DOHH2 (cell line): ENCODE measurements around the gene CAPG.

ENCODE experiments used
- H3F3A ChIP-seq: fragments of 200-600 bp; sonication (generic), shearing (Covaris generic); 2 replicates; pipeline ENCODE4 v1.6.0; 2016; ENCODE audit warnings: antibody characterized with exemption, mild to moderate bottlenecking; ENCODE audit not compliant: control insufficient read depth, insufficient read depth
- H3K27ac ChIP-seq: fragments of 200-600 bp; sonication (generic); 2 replicates; pipeline ENCODE4 v1.5.1; 2014; ENCODE audit warnings: low read depth, mild to moderate bottlenecking, low read length, moderate library complexity
- H3K27me3 ChIP-seq: fragments of 200-600 bp; sonication (generic); 2 replicates; pipeline ENCODE4 v1.6.1; 2014; ENCODE audit warnings: mild to moderate bottlenecking, low read length, mixed read lengths; ENCODE audit not compliant: control insufficient read depth
- H3K36me3 ChIP-seq: fragments of 200-600 bp; sonication (generic); 2 replicates; pipeline ENCODE4 v1.6.1; 2014; ENCODE audit warnings: mild to moderate bottlenecking, low read length, moderate library complexity, mixed read lengths; ENCODE audit not compliant: control insufficient read depth
- H3K4me1 ChIP-seq: fragments of 200-600 bp; sonication (generic); 2 replicates; pipeline ENCODE4 v1.6.1; 2014; ENCODE audit warnings: mild to moderate bottlenecking, low read length, mixed read lengths; ENCODE audit not compliant: control insufficient read depth
- H3K4me2 ChIP-seq: fragments of 200-600 bp; sonication (generic); 2 replicates; pipeline ENCODE4 v1.6.0; 2014; ENCODE audit warnings: mild to moderate bottlenecking, low read length, moderate library complexity
- H3K4me3 ChIP-seq: fragments of 200-600 bp; sonication (generic); 2 replicates; pipeline ENCODE4 v1.5.1; 2014; ENCODE audit warnings: mild to moderate bottlenecking, low read length, mixed read lengths
- H3K79me2 ChIP-seq: fragments of 200-600 bp; sonication (generic); 2 replicates; pipeline ENCODE4 v1.6.1; 2014; ENCODE audit warnings: mild to moderate bottlenecking, low read length, mixed read lengths; ENCODE audit not compliant: control insufficient read depth
- H3K9me2 ChIP-seq: fragments of 200-600 bp; sonication (generic); replicated peaks from 2 replicates; pipeline ENCODE4 v1.6.1; 2014; ENCODE audit warnings: mild to moderate bottlenecking, low read length, mixed read lengths; ENCODE audit not compliant: control insufficient read depth
- H3K9me3 ChIP-seq: fragments of 200-600 bp; sonication (generic); 2 replicates; pipeline ENCODE4 v1.6.1; 2014; ENCODE audit warnings: antibody characterized with exemption, low read length, mixed read lengths; ENCODE audit not compliant: control insufficient read depth, insufficient read depth
- H4K20me1 ChIP-seq: fragments of 200-600 bp; sonication (generic); 2 replicates; pipeline ENCODE4 v1.6.0; 2014; ENCODE audit warnings: low read depth, mild to moderate bottlenecking, antibody characterized with exemption, low read length, moderate library complexity; ENCODE audit not compliant: control insufficient read depth, insufficient read depth
- EZH2phosphoT487 ChIP-seq: fragments of 200-600 bp; sonication (generic); IDR thresholded peaks from 2 replicates; pipeline ENCODE4 v1.6.1; 2017; ENCODE audit warnings: borderline replicate concordance, mild to moderate bottlenecking, antibody characterized with exemption, low read length, moderate library complexity, mixed read lengths
- TF ChIP-seq, protein P1 (sequence below): fragments of 200-600 bp; sonication (generic); IDR thresholded peaks from one replicate; pipeline ENCODE4 v1.5.1; 2014; ENCODE audit warnings: antibody characterized with exemption, mild to moderate bottlenecking, low read depth, low read length; ENCODE audit not compliant: poor library complexity, severe bottlenecking

The CAPG gene

DNA sequence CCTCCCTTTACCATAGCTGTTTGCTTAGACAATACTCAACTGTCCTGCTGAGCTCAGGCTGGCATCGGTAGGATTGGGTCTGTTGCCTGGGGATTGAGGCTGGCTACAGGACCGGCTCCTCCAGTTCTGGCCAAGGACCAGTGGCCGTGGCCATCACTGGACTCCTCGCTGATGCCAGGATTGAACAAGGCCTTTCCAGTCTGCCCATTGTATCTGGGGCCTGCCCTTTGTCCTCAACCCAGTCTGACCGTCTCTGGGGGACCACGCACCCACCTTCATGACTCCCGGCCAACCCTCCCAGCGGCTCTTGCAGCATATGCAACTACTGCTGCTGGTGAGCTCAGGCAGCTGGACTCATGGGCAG is 37.0 kb upstream of the CAPG start:
- Histone ChIP-seq H3K27ac (no peak overlapping the region), H4K20me1 (no peaks in the 10 kb centered on the region), H3K36me3 (no peaks in the 10 kb centered on the region)

DNA sequence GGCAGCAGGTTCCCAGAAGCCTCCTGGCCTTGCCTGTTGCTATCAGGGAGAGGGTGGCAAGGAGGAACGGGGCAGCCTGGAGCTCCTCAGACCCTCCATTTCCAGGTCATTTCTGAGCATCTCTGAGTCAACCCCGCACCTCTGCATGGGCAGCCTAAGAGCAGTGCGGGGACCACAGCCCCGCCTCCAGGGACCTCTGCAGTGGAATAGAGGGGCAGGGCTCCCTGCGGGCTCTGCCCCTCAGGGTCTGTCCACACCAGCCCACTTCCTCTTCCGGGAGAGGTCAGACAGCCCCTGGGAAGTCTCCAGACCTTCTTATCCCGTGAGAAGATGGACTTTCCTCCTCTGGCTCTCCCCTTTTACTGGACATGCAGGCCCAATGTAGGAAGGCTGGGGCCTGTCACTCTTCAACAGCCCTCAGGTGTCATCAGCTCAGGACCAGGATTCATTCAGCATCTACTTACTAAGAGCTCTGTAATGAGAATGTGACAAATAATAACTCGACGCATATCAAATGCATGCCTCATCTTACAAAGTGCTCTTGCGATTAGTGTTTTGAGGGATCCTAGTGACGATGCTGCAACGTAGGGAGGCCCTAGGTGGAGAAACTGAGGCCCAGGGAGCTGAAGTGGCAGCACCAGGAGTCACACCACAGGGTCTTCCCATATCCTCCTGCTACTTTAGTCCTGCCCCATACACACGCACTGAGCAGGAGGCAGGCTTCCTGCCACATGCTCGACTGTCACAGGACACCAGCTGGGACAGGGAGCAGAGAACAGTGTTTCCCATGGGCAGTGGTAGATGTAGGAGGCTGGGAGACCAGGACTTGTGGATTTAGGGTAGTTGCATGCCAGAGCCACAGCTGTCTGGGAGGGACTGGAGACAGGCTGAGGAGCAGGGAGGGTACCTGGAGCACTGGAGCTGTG is 36.4 kb upstream of the CAPG start:
- H3K27ac ChIP-seq: no peak overlapping the region
- no peaks in the 10 kb centered on the region for H3K9me2 ChIP-seq
- H3K4me1 ChIP-seq: no peaks in the 10 kb centered on the region
- H3K9me3 ChIP-seq: no peaks in the 10 kb centered on the region
- no peaks in the 10 kb centered on the region for H3F3A ChIP-seq
- H3K79me2 ChIP-seq: no peaks in the 10 kb centered on the region
- H3K36me3 ChIP-seq: no peaks in the 10 kb centered on the region
- no peak overlapping the region for H3K4me3 ChIP-seq
- no peak for TF ChIP-seq EZH2phosphoT487
- TF ChIP-seq, protein P1, sequence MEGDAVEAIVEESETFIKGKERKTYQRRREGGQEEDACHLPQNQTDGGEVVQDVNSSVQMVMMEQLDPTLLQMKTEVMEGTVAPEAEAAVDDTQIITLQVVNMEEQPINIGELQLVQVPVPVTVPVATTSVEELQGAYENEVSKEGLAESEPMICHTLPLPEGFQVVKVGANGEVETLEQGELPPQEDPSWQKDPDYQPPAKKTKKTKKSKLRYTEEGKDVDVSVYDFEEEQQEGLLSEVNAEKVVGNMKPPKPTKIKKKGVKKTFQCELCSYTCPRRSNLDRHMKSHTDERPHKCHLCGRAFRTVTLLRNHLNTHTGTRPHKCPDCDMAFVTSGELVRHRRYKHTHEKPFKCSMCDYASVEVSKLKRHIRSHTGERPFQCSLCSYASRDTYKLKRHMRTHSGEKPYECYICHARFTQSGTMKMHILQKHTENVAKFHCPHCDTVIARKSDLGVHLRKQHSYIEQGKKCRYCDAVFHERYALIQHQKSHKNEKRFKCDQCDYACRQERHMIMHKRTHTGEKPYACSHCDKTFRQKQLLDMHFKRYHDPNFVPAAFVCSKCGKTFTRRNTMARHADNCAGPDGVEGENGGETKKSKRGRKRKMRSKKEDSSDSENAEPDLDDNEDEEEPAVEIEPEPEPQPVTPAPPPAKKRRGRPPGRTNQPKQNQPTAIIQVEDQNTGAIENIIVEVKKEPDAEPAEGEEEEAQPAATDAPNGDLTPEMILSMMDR: no peak
- H4K20me1 ChIP-seq: no peaks in the 10 kb centered on the region
- no peaks in the 10 kb centered on the region for H3K27me3 ChIP-seq
- H3K4me2 ChIP-seq: no peak overlapping the region

More for the DNA sequence above, 37.0 kb upstream of the CAPG start:
- no peaks in the 10 kb centered on the region for H3F3A ChIP-seq
- H3K4me3 ChIP-seq: no peak overlapping the region
- H3K4me1 ChIP-seq: no peaks in the 10 kb centered on the region
- no peaks in the 10 kb centered on the region for H3K9me2 ChIP-seq
- H3K79me2 ChIP-seq: no peaks in the 10 kb centered on the region
- H3K9me3 ChIP-seq: no peaks in the 10 kb centered on the region
- TF ChIP-seq EZH2phosphoT487: no peak
- TF ChIP-seq, protein P1: no peak
- H3K27me3 ChIP-seq: no peaks in the 10 kb centered on the region
- H3K4me2 ChIP-seq: no peak overlapping the region

GRCh38 chr2:85445316-85446295 is 35.4 kb upstream of the CAPG start:
- Histone ChIP-seq H4K20me1 (no peaks in the 10 kb centered on the region), H3K4me3 (no peak overlapping the region), H3K27ac (no peak overlapping the region), H3K79me2 (no peaks in the 10 kb centered on the region), H3K9me2 (no peaks in the 10 kb centered on the region), H3K36me3 (no peaks in the 10 kb centered on the region), H3K27me3 (no peaks in the 10 kb centered on the region; the same call in 1 of the 2 replicates), H3F3A (no peaks in the 10 kb centered on the region), H3K4me2 (no peak overlapping the region), H3K4me1 (no peaks in the 10 kb centered on the region), H3K9me3 (no peaks in the 10 kb centered on the region)
- TF ChIP-seq EZH2phosphoT487: no peak
- TF ChIP-seq, protein P1: no peak
